Peyer's patch (tissue), 4 donors: Measurements from ENCODE around the gene FUS.

Source experiments
- POLR2A ChIP-seq, 2 donors: fragments of 450-650 bp; IDR thresholded peaks; one replicate each; pipeline ENCODE4 v1.5.1; 2017; ENCODE audit warnings: antibody characterized with exemption in 2 of 2, mild to moderate bottlenecking in 2 of 2, moderate library complexity in 2 of 2
- TF ChIP-seq, protein P1 (sequence below), 6 experiments: fragments of 450-650 bp in 4 of 6; fragments of 200-600 bp in 2 of 6; sonication (generic) in 1 of 6; IDR thresholded peaks; one replicate each; pipeline ENCODE4 v1.5.1; 2017 to 2019; ENCODE audit warnings: antibody characterized with exemption in 6 of 6, mild to moderate bottlenecking in 3 of 6, moderate library complexity in 1 of 6

DNA sequence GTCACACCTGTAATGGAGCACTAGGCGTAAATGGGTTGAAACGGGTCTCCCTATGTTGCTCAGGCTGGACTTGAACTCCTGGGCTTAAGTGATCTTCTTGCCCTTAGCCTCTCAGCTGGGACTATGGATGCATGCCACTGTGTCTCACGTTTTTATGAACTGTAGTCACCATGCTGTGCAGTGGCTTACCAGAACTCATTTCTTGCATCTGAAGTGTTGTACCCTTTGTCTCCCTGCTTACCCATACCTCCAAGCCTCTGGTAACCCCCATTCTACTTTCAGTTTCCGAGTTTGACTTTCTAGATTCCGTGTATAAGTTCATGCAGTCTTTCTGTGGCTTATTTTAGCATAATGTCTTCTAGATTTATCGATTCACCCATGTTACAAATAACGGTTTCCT lies 15.0 kb downstream of the FUS start:
- TF ChIP-seq, protein P1, sequence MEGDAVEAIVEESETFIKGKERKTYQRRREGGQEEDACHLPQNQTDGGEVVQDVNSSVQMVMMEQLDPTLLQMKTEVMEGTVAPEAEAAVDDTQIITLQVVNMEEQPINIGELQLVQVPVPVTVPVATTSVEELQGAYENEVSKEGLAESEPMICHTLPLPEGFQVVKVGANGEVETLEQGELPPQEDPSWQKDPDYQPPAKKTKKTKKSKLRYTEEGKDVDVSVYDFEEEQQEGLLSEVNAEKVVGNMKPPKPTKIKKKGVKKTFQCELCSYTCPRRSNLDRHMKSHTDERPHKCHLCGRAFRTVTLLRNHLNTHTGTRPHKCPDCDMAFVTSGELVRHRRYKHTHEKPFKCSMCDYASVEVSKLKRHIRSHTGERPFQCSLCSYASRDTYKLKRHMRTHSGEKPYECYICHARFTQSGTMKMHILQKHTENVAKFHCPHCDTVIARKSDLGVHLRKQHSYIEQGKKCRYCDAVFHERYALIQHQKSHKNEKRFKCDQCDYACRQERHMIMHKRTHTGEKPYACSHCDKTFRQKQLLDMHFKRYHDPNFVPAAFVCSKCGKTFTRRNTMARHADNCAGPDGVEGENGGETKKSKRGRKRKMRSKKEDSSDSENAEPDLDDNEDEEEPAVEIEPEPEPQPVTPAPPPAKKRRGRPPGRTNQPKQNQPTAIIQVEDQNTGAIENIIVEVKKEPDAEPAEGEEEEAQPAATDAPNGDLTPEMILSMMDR (IDR thresholded peaks at IDR 0.05) = no peak
- TF ChIP-seq POLR2A (IDR thresholded peaks at IDR 0.05) = no peak
